Neural cell (in vitro differentiated cells): ENCODE results near the gene MRPS21.

ENCODE experiments used
- EP300 ChIP-seq: fragments of 450-650 bp; conservative IDR thresholded peaks from 2 replicates; pipeline ENCODE4 v1.6.1; 2014; ENCODE audit warnings: antibody characterized with exemption, mild to moderate bottlenecking, moderate library complexity; ENCODE audit not compliant: poor library complexity, severe bottlenecking
- EZH2 ChIP-seq: fragments of 200-600, 300-800 bp; shearing (Covaris generic), sonication (generic); IDR thresholded peaks from 2 replicates; pipeline ENCODE4 v1.6.1; 2014; ENCODE audit warnings: antibody characterized with exemption, low read length, borderline replicate concordance, mild to moderate bottlenecking; ENCODE audit not compliant: insufficient read depth, poor library complexity, severe bottlenecking
- TF ChIP-seq, protein P1 (sequence below): fragments of 450-650 bp; IDR thresholded peaks from 2 replicates; pipeline ENCODE4 v1.5.1; 2014; ENCODE audit warnings: antibody characterized with exemption, mild to moderate bottlenecking, moderate library complexity; ENCODE audit not compliant: poor library complexity, severe bottlenecking
- TF ChIP-seq, protein P2 (sequence below): IDR thresholded peaks from 2 replicates; pipeline ENCODE4 v1.6.1; 2012; ENCODE audit warnings: borderline replicate concordance

DNA sequence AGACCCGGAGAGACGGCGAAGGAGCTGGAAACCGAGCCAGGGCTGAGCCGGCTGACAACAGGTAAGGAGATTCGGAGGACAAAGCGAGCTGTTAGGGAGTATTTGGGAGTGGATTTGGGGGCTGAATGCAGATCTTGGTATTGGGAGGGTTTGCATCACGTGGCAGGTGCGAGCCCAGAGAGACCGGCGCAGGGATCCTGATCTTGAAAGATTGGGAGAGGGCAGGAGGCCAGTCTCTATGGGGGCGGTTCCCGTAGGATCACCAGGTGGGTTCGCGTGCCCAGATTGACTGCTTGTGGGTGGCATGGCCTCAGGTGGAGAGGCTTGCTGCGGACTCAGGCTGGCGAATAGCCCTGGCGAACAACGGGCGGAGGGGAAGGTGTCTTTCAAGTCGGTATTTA is 11.1 kb upstream of the MRPS21 start:
- TF ChIP-seq, protein P1, sequence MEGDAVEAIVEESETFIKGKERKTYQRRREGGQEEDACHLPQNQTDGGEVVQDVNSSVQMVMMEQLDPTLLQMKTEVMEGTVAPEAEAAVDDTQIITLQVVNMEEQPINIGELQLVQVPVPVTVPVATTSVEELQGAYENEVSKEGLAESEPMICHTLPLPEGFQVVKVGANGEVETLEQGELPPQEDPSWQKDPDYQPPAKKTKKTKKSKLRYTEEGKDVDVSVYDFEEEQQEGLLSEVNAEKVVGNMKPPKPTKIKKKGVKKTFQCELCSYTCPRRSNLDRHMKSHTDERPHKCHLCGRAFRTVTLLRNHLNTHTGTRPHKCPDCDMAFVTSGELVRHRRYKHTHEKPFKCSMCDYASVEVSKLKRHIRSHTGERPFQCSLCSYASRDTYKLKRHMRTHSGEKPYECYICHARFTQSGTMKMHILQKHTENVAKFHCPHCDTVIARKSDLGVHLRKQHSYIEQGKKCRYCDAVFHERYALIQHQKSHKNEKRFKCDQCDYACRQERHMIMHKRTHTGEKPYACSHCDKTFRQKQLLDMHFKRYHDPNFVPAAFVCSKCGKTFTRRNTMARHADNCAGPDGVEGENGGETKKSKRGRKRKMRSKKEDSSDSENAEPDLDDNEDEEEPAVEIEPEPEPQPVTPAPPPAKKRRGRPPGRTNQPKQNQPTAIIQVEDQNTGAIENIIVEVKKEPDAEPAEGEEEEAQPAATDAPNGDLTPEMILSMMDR = no peak
- TF ChIP-seq EP300 = no peak
- TF ChIP-seq, protein P2, sequence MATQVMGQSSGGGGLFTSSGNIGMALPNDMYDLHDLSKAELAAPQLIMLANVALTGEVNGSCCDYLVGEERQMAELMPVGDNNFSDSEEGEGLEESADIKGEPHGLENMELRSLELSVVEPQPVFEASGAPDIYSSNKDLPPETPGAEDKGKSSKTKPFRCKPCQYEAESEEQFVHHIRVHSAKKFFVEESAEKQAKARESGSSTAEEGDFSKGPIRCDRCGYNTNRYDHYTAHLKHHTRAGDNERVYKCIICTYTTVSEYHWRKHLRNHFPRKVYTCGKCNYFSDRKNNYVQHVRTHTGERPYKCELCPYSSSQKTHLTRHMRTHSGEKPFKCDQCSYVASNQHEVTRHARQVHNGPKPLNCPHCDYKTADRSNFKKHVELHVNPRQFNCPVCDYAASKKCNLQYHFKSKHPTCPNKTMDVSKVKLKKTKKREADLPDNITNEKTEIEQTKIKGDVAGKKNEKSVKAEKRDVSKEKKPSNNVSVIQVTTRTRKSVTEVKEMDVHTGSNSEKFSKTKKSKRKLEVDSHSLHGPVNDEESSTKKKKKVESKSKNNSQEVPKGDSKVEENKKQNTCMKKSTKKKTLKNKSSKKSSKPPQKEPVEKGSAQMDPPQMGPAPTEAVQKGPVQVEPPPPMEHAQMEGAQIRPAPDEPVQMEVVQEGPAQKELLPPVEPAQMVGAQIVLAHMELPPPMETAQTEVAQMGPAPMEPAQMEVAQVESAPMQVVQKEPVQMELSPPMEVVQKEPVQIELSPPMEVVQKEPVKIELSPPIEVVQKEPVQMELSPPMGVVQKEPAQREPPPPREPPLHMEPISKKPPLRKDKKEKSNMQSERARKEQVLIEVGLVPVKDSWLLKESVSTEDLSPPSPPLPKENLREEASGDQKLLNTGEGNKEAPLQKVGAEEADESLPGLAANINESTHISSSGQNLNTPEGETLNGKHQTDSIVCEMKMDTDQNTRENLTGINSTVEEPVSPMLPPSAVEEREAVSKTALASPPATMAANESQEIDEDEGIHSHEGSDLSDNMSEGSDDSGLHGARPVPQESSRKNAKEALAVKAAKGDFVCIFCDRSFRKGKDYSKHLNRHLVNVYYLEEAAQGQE = peak; percentile 55
- TF ChIP-seq EZH2 = no peak
